WTC11 (cell line): ENCODE measurements around the gene AGPAT3. TPM values are rescaled to one million over a fixed set of nuclear protein-coding genes. Genes with fewer than 3 reads are reported as not detected.
A peak's percentile ranks its signal among the peaks of the same experiment; 100 is the strongest.

Source experiments
- ATAC-seq: fragments of 200-7000 bp; cut with Tn5 transposase; 2 replicates; pipeline ENCODE4 v1.10.0; 2021; ENCODE audit warnings: mild to moderate bottlenecking, moderate library complexity
- CTCF ChIA-PET: fragments of 300-600 bp; sonication (Branson Sonifier 250); formaldehyde crosslinking; loops from one replicate; lab custom pipeline; 2021; ENCODE audit warnings: antibody characterized with exemption; lab: Charles Lee
- POLR2A ChIA-PET: fragments of 350-600 bp; sonication (Branson Sonifier 250); formaldehyde crosslinking; loops from one replicate; lab custom pipeline; 2021; ENCODE audit warnings: antibody characterized with exemption; lab: Charles Lee
- DNase-seq: peaks from one replicate; pipeline ENCODE4 v3.0.0; 2021; ENCODE audit warnings: low spot score
- H3K27ac Mint-ChIP-seq: 2 replicates; pipeline ENCODE4 v1.8.0; 2021; ENCODE audit warnings: mixed read lengths
- H3K27me3 Mint-ChIP-seq: 2 replicates; pipeline ENCODE4 v1.8.0; 2021; ENCODE audit warnings: low read depth, mild to moderate bottlenecking, moderate library complexity, mixed read lengths
- H3K36me3 Mint-ChIP-seq: 2 replicates; pipeline ENCODE4 v1.8.0; 2021; ENCODE audit warnings: mixed read lengths
- H3K4me1 Mint-ChIP-seq: 2 replicates; pipeline ENCODE4 v1.8.0; 2022; ENCODE audit warnings: mixed read lengths
- H3K4me3 Mint-ChIP-seq: 2 replicates; pipeline ENCODE4 v1.8.0; 2021; ENCODE audit warnings: mild to moderate bottlenecking, moderate library complexity, mixed read lengths
- H3K9me3 Mint-ChIP-seq: 2 replicates; pipeline ENCODE4 v1.8.0; 2021; ENCODE audit warnings: mixed read lengths
- GABPB1 ChIP-seq: sonication (generic); formaldehyde crosslinking; IDR thresholded peaks from 2 replicates; pipeline ENCODE4 v1.8.1; 2023; ENCODE audit warnings: mild to moderate bottlenecking, missing genetic modification reagents
- IRF2 ChIP-seq: sonication (generic); formaldehyde crosslinking; IDR thresholded peaks from 2 replicates; pipeline ENCODE4 v1.8.0; 2022; ENCODE audit warnings: low read depth, missing genetic modification reagents, borderline replicate concordance
- NR3C1 ChIP-seq: sonication (generic); formaldehyde crosslinking; conservative IDR thresholded peaks from 2 replicates; pipeline ENCODE4 v1.8.1; 2023; ENCODE audit warnings: low read depth, mild to moderate bottlenecking, missing genetic modification reagents
- SMAD3 ChIP-seq: sonication (generic); formaldehyde crosslinking; IDR thresholded peaks from 2 replicates; pipeline ENCODE4 v1.8.0; 2022; ENCODE audit warnings: missing genetic modification reagents, mild to moderate bottlenecking, borderline replicate concordance
- SP1 ChIP-seq: sonication (generic); formaldehyde crosslinking; conservative IDR thresholded peaks from 2 replicates; pipeline ENCODE4 v1.8.1; 2022; ENCODE audit warnings: missing genetic modification reagents
- ZNF121 ChIP-seq: sonication (generic); formaldehyde crosslinking; IDR thresholded peaks from 2 replicates; pipeline ENCODE4 v1.8.0; 2023; ENCODE audit warnings: missing genetic modification reagents
- ZNF219 ChIP-seq: sonication (generic); formaldehyde crosslinking; IDR thresholded peaks from 2 replicates; pipeline ENCODE4 v1.8.0; 2023; ENCODE audit warnings: missing genetic modification reagents, mild to moderate bottlenecking, borderline replicate concordance
- ZNF317 ChIP-seq: sonication (generic); formaldehyde crosslinking; IDR thresholded peaks from 2 replicates; pipeline ENCODE4 v1.8.1; 2023; ENCODE audit warnings: low read depth, mild to moderate bottlenecking, moderate library complexity, missing genetic modification reagents, borderline replicate concordance
- ZNF416 ChIP-seq: fragments of 250-450 bp; sonication (Bioruptor Pico); IDR thresholded peaks from 2 replicates; pipeline ENCODE4 v1.9.0; 2021; ENCODE audit warnings: mild to moderate bottlenecking, inconsistent platforms
- ZNF423 ChIP-seq: fragments of 250-450 bp; sonication (Bioruptor Pico); IDR thresholded peaks from 2 replicates; pipeline ENCODE4 v2.1.2; 2022; ENCODE audit warnings: mild to moderate bottlenecking, moderate library complexity
- total RNA-seq: library from RNA; stranded (reverse); gene quantifications from 3 replicates; pipeline ENCODE4 v1.2.3, GENCODE V29; 2021
- TF ChIP-seq, protein P1 (sequence below): sonication (generic); formaldehyde crosslinking; IDR thresholded peaks from 2 replicates; pipeline ENCODE4 v1.8.0; 2022; ENCODE audit warnings: mild to moderate bottlenecking, missing genetic modification reagents
- TF ChIP-seq, protein P2 (sequence below): sonication (generic); formaldehyde crosslinking; IDR thresholded peaks from 2 replicates; pipeline ENCODE4 v1.8.0; 2022; ENCODE audit warnings: mild to moderate bottlenecking, missing genetic modification reagents
- TF ChIP-seq, protein P3 (sequence below): sonication (generic); formaldehyde crosslinking; IDR thresholded peaks from 2 replicates; pipeline ENCODE4 v1.8.1; 2023; ENCODE audit warnings: mild to moderate bottlenecking, missing genetic modification reagents, moderate library complexity
- TF ChIP-seq, protein P4 (sequence below): sonication (generic); formaldehyde crosslinking; IDR thresholded peaks from 2 replicates; pipeline ENCODE4 v1.8.0; 2023; ENCODE audit warnings: missing genetic modification reagents
- TF ChIP-seq, protein P5 (sequence below): sonication (generic); formaldehyde crosslinking; IDR thresholded peaks from 2 replicates; pipeline ENCODE4 v1.8.0; 2023; ENCODE audit warnings: missing genetic modification reagents, mild to moderate bottlenecking, borderline replicate concordance
- TF ChIP-seq, protein P6 (sequence below): sonication (generic); formaldehyde crosslinking; IDR thresholded peaks from 2 replicates; pipeline ENCODE4 v1.8.1; 2023; ENCODE audit warnings: mild to moderate bottlenecking, missing genetic modification reagents

Gene AGPAT3
- total RNA-seq, 1 experiment from 2014 or later = 5.6 TPM

DNA sequence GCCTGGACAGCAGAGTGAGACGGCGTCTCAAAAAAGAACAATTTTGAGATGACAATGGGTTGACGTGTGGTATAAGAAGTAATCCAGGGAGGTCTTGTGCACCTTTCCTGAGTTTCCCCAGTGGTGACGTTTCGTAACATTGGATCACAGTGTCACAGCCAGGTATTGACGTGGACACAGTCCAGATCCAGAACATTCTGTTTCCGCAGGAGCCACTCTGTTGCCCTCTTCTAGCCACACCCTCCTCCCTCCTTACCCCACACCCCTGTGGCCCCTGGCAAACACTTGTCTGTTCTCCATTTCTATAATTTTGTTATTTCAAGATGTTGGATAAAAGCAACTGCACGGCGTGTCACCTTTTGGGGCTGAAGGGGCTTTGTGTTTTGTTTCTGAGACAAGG is 140.6 kb downstream of the AGPAT3 start (continued):
- TF ChIP-seq, protein P1, sequence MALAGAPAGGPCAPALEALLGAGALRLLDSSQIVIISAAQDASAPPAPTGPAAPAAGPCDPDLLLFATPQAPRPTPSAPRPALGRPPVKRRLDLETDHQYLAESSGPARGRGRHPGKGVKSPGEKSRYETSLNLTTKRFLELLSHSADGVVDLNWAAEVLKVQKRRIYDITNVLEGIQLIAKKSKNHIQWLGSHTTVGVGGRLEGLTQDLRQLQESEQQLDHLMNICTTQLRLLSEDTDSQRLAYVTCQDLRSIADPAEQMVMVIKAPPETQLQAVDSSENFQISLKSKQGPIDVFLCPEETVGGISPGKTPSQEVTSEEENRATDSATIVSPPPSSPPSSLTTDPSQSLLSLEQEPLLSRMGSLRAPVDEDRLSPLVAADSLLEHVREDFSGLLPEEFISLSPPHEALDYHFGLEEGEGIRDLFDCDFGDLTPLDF (CRISPR knock-in tag) = no peak
- no peak for TF ChIP-seq GABPB1 (CRISPR knock-in tag)
- no peak for TF ChIP-seq ZNF317

GRCh38 chr21:44006017-44006619 is 141.1 kb downstream of the AGPAT3 start:
- H3K27ac Mint-ChIP-seq = 0 out of 2 replicates have a peak overlapping the region, but pooled peaks have one; percentile 74
- H3K9me3 Mint-ChIP-seq = no peaks in the 10 kb centered on the region
- CTCF ChIA-PET = interaction anchor here (0.6 kb wide), 1 partner anchor 62 kb away, joined by 3 read pairs; no protein-coding TSS in a partner anchor
- TF ChIP-seq ZNF416 = no peak
- no peak for TF ChIP-seq SP1 (CRISPR knock-in tag)
- TF ChIP-seq, protein P2, sequence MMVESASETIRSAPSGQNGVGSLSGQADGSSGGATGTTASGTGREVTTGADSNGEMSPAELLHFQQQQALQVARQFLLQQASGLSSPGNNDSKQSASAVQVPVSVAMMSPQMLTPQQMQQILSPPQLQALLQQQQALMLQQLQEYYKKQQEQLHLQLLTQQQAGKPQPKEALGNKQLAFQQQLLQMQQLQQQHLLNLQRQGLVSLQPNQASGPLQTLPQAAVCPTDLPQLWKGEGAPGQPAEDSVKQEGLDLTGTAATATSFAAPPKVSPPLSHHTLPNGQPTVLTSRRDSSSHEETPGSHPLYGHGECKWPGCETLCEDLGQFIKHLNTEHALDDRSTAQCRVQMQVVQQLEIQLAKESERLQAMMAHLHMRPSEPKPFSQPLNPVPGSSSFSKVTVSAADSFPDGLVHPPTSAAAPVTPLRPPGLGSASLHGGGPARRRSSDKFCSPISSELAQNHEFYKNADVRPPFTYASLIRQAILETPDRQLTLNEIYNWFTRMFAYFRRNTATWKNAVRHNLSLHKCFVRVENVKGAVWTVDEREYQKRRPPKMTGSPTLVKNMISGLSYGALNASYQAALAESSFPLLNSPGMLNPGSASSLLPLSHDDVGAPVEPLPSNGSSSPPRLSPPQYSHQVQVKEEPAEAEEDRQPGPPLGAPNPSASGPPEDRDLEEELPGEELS (CRISPR knock-in tag) = no peak
- TF ChIP-seq, protein P3, sequence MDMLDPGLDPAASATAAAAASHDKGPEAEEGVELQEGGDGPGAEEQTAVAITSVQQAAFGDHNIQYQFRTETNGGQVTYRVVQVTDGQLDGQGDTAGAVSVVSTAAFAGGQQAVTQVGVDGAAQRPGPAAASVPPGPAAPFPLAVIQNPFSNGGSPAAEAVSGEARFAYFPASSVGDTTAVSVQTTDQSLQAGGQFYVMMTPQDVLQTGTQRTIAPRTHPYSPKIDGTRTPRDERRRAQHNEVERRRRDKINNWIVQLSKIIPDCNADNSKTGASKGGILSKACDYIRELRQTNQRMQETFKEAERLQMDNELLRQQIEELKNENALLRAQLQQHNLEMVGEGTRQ (CRISPR knock-in tag) = no peak
- TF ChIP-seq ZNF423 (CRISPR knock-in tag) = no peak
- TF ChIP-seq NR3C1 (CRISPR knock-in tag) = no peak
- TF ChIP-seq, protein P4, sequence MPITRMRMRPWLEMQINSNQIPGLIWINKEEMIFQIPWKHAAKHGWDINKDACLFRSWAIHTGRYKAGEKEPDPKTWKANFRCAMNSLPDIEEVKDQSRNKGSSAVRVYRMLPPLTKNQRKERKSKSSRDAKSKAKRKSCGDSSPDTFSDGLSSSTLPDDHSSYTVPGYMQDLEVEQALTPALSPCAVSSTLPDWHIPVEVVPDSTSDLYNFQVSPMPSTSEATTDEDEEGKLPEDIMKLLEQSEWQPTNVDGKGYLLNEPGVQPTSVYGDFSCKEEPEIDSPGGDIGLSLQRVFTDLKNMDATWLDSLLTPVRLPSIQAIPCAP = no peak
- TF ChIP-seq ZNF219 (CRISPR knock-in tag) = no peak
- TF ChIP-seq, protein P5, sequence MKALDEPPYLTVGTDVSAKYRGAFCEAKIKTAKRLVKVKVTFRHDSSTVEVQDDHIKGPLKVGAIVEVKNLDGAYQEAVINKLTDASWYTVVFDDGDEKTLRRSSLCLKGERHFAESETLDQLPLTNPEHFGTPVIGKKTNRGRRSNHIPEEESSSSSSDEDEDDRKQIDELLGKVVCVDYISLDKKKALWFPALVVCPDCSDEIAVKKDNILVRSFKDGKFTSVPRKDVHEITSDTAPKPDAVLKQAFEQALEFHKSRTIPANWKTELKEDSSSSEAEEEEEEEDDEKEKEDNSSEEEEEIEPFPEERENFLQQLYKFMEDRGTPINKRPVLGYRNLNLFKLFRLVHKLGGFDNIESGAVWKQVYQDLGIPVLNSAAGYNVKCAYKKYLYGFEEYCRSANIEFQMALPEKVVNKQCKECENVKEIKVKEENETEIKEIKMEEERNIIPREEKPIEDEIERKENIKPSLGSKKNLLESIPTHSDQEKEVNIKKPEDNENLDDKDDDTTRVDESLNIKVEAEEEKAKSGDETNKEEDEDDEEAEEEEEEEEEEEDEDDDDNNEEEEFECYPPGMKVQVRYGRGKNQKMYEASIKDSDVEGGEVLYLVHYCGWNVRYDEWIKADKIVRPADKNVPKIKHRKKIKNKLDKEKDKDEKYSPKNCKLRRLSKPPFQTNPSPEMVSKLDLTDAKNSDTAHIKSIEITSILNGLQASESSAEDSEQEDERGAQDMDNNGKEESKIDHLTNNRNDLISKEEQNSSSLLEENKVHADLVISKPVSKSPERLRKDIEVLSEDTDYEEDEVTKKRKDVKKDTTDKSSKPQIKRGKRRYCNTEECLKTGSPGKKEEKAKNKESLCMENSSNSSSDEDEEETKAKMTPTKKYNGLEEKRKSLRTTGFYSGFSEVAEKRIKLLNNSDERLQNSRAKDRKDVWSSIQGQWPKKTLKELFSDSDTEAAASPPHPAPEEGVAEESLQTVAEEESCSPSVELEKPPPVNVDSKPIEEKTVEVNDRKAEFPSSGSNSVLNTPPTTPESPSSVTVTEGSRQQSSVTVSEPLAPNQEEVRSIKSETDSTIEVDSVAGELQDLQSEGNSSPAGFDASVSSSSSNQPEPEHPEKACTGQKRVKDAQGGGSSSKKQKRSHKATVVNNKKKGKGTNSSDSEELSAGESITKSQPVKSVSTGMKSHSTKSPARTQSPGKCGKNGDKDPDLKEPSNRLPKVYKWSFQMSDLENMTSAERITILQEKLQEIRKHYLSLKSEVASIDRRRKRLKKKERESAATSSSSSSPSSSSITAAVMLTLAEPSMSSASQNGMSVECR (CRISPR knock-in tag) = no peak
- TF ChIP-seq, protein P6, sequence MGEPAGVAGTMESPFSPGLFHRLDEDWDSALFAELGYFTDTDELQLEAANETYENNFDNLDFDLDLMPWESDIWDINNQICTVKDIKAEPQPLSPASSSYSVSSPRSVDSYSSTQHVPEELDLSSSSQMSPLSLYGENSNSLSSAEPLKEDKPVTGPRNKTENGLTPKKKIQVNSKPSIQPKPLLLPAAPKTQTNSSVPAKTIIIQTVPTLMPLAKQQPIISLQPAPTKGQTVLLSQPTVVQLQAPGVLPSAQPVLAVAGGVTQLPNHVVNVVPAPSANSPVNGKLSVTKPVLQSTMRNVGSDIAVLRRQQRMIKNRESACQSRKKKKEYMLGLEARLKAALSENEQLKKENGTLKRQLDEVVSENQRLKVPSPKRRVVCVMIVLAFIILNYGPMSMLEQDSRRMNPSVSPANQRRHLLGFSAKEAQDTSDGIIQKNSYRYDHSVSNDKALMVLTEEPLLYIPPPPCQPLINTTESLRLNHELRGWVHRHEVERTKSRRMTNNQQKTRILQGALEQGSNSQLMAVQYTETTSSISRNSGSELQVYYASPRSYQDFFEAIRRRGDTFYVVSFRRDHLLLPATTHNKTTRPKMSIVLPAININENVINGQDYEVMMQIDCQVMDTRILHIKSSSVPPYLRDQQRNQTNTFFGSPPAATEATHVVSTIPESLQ (CRISPR knock-in tag) = no peak
- TF ChIP-seq IRF2 (CRISPR knock-in tag) = no peak
- TF ChIP-seq ZNF121 = no peak
- TF ChIP-seq SMAD3 (CRISPR knock-in tag) = no peak
- H3K36me3 Mint-ChIP-seq = no peaks in the 10 kb centered on the region
- H3K4me3 Mint-ChIP-seq = no peak overlapping the region
- no peaks in the 10 kb centered on the region for H3K27me3 Mint-ChIP-seq
- POLR2A ChIA-PET = no interaction called here
- no peak for ATAC-seq
- H3K4me1 Mint-ChIP-seq = peaks cover 11% of the 10 kb centered on the region
- no peak for DNase-seq
